Ascending aorta (tissue), 2 donors: Measurements from ENCODE around the gene FXN. TPM values are rescaled to one million over a fixed set of nuclear protein-coding genes. Genes with fewer than 3 reads are reported as not detected.
A peak's percentile ranks its signal among the peaks of the same experiment; 100 is the strongest.
"Not testable (repeated sequence)": the region's sequence is repeated elsewhere in the genome, so short reads cannot be mapped to it uniquely, and the experiment has no call there.

ENCODE experiments used
- DNase-seq, 2 donors: peaks; one replicate each; pipeline ENCODE4 v3.0.0-alpha.2; 2019; ENCODE audit warnings: low spot score in 2 of 2
- H3K27ac ChIP-seq, 2 donors: fragments of 200-600 bp; sonication (generic); one replicate each; pipeline ENCODE4 v1.5.1; 2016 to 2017; ENCODE audit warnings: mild to moderate bottlenecking in 1 of 2
- H3K27me3 ChIP-seq: fragments of 200-600 bp; sonication (generic); one replicate; pipeline ENCODE4 v1.5.1; 2017
- H3K36me3 ChIP-seq, 2 donors: fragments of 200-600 bp; sonication (generic); one replicate each; pipeline ENCODE4 v1.5.1; 2016
- H3K4me1 ChIP-seq, 2 donors: fragments of 200-600 bp; sonication (generic); one replicate each; pipeline ENCODE4 v1.5.1; 2016 to 2017; ENCODE audit warnings: mild to moderate bottlenecking in 1 of 2
- H3K4me3 ChIP-seq, 2 donors: fragments of 200-600 bp; sonication (generic); one replicate each; pipeline ENCODE4 v1.5.1; 2016 to 2017; ENCODE audit warnings: mild to moderate bottlenecking in 1 of 2
- H3K9me3 ChIP-seq, 2 donors: fragments of 200-600 bp; sonication (generic); one replicate each; pipeline ENCODE4 v1.5.1; 2016
- intact Hi-C: fragments of 100-400 bp; cut with DNase I; formaldehyde crosslinking; loops from one replicate; pipeline ENCODE4 v1.15.1; 2023
- total RNA-seq: library from RNA; depleted of rRNA; stranded (reverse); fragments of >200 nt; gene quantifications from one replicate; pipeline ENCODE4 v1.1.0, GENCODE V29; 2016
- TF ChIP-seq, protein P1 (sequence below), 3 experiments: fragments of 200-600 bp in 2 of 3; fragments of 450-650 bp in 1 of 3; sonication (generic) in 2 of 3; IDR thresholded peaks; one replicate each; pipeline ENCODE4 v1.5.1; 2016 to 2019; ENCODE audit warnings: antibody characterized with exemption in 3 of 3, mild to moderate bottlenecking in 1 of 3, moderate library complexity in 1 of 3

FXN gene
- total RNA-seq, 1 donor from 2014 or later: not detected

- Histone ChIP-seq H3K27me3 (no peaks in the 10 kb centered on the region), H3K36me3 (no peaks in the 10 kb centered on the region), H3K27ac (peak overlapping the region in 1 of 2 donors; percentile 56), H3K4me3 (no peak overlapping the region), H3K9me3 (no peaks in the 10 kb centered on the region), H3K4me1 (peaks cover 8 to 9% of the 10 kb centered on the region in 2 donors)
- DNase-seq: no peak
- TF ChIP-seq, protein P1, sequence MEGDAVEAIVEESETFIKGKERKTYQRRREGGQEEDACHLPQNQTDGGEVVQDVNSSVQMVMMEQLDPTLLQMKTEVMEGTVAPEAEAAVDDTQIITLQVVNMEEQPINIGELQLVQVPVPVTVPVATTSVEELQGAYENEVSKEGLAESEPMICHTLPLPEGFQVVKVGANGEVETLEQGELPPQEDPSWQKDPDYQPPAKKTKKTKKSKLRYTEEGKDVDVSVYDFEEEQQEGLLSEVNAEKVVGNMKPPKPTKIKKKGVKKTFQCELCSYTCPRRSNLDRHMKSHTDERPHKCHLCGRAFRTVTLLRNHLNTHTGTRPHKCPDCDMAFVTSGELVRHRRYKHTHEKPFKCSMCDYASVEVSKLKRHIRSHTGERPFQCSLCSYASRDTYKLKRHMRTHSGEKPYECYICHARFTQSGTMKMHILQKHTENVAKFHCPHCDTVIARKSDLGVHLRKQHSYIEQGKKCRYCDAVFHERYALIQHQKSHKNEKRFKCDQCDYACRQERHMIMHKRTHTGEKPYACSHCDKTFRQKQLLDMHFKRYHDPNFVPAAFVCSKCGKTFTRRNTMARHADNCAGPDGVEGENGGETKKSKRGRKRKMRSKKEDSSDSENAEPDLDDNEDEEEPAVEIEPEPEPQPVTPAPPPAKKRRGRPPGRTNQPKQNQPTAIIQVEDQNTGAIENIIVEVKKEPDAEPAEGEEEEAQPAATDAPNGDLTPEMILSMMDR (IDR thresholded peaks at IDR 0.05): no peak
- intact Hi-C loops: loop anchor here (10.0 kb wide), 1 partner anchor 348 kb away; no protein-coding TSS in a partner anchor
These were observed 11.2 kb downstream of the FXN start for GRCh38 chr9:69046723-69047122.

GRCh38 chr9:69047371-69047770 is 11.8 kb downstream of the FXN start:
- Histone ChIP-seq H3K27ac (peak overlapping the region; percentile 56 to 63), H3K4me3 (no peak overlapping the region), H3K9me3 (no peaks in the 10 kb centered on the region), H3K27me3 (no peaks in the 10 kb centered on the region), H3K36me3 (no peaks in the 10 kb centered on the region), H3K4me1 (peaks cover 8 to 9% of the 10 kb centered on the region in 2 donors)
- TF ChIP-seq, protein P1 (IDR thresholded peaks at IDR 0.05): peak in 1 of 3 experiments; percentile 13
- intact Hi-C loops: loop anchor here (10.0 kb wide), 1 partner anchor 347 kb away; no protein-coding TSS in a partner anchor
- DNase-seq: no peak

GRCh38 chr9:69049094-69049493 is 13.5 kb downstream of the FXN start:
- no peaks in the 10 kb centered on the region for H3K9me3 ChIP-seq
- no peak overlapping the region for H3K27ac ChIP-seq
- H3K4me3 ChIP-seq: no peak overlapping the region
- TF ChIP-seq, protein P1 (IDR thresholded peaks at IDR 0.05): no peak
- no peak for DNase-seq
- H3K27me3 ChIP-seq: no peaks in the 10 kb centered on the region
- intact Hi-C loops: loop anchor here (10.0 kb wide), 1 partner anchor 346 kb away; no protein-coding TSS in a partner anchor
- no peaks in the 10 kb centered on the region for H3K36me3 ChIP-seq
- peaks cover 8 to 9% of the 10 kb centered on the region in 2 donors for H3K4me1 ChIP-seq

DNA sequence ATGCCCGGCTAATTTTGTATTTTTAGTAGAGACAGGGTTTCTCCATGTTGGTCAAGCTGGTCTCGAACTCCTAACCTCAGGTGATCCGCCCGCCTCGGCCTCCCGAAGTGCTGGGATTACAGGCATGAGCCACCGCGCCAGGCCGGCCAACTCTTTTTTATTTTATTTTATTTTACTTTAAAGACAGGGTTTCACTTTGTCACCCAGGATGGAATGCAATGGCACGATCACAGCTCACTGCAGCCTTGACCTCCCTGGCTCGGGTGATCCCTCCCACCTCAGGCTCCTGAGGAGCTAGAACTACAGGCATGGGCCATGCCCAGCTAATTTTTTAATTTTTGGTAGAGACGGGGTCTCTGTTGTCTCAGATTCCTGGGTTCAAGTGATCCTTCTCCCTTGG is 15.4 kb downstream of the FXN start:
- not testable (repeated sequence) for H3K36me3 ChIP-seq, H3K9me3 ChIP-seq, DNase-seq, H3K4me3 ChIP-seq, H3K27me3 ChIP-seq, H3K27ac ChIP-seq
- H3K4me1 ChIP-seq: peaks cover 12 to 14% of the 10 kb centered on the region in 2 donors
- intact Hi-C loops: loop anchor here (5.0 kb wide), 1 partner anchor 96 kb away; no protein-coding TSS in a partner anchor

DNA sequence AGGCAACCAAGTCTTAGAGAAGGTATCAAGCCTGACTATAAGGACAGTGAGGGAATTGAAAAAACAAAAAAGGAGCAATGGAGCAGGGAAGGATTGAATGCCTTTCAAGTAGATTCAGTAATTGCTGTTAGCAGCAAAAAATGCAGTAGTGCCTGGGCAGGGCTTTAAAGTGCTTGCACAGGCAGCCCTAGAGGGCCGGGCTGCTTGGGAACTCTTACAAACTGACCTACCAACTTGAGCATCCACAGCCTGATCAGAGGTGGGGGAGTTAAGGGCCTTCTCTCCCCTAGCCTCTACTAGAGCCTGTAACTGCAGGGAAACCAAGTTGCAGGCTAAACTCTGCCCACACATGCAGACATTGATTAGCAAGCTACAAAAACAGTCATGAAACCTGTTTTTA is 19.4 kb downstream of the FXN start:
- H3K27ac ChIP-seq: no peak overlapping the region
- H3K4me3 ChIP-seq: no peak overlapping the region
- no peaks in the 10 kb centered on the region for H3K36me3 ChIP-seq
- DNase-seq: no peak
- TF ChIP-seq, protein P1 (IDR thresholded peaks at IDR 0.05): no peak
- intact Hi-C loops: loop anchor here (1.0 to 5.0 kb wide), 4 partner anchors 43 to 138 kb away; no protein-coding TSS in a partner anchor
- H3K9me3 ChIP-seq: no peaks in the 10 kb centered on the region
- H3K4me1 ChIP-seq: peaks cover 4% of the 10 kb centered on the region in 2 donors
- no peaks in the 10 kb centered on the region for H3K27me3 ChIP-seq

- TF ChIP-seq, protein P1 (IDR thresholded peaks at IDR 0.05): no peak
- H3K36me3 ChIP-seq: no peaks in the 10 kb centered on the region
- intact Hi-C loops: no loop called here
- no peak overlapping the region for H3K27ac ChIP-seq
- H3K4me1 ChIP-seq: peaks cover 4% of the 10 kb centered on the region in 2 donors
- no peaks in the 10 kb centered on the region for H3K9me3 ChIP-seq
- no peak overlapping the region for H3K4me3 ChIP-seq
- DNase-seq: no peak
- H3K27me3 ChIP-seq: no peaks in the 10 kb centered on the region
These were observed 20.8 kb downstream of the FXN start for GRCh38 chr9:69056191-69056815.
